GM19324 (cell line): ENCODE results near the gene ASTL.
"Not testable (repeated sequence)": the region's sequence is repeated elsewhere in the genome, so short reads cannot be mapped to it uniquely, and the experiment has no call there.

Experiments
- ATAC-seq: cut with Tn5 transposase; IDR thresholded peaks from one replicate; pipeline ENCODE4 v1.9.1; 2021; ENCODE audit warnings: mild to moderate bottlenecking, moderate library complexity; ENCODE audit not compliant: unreplicated experiment, low FRiP score

ASTL gene

DNA sequence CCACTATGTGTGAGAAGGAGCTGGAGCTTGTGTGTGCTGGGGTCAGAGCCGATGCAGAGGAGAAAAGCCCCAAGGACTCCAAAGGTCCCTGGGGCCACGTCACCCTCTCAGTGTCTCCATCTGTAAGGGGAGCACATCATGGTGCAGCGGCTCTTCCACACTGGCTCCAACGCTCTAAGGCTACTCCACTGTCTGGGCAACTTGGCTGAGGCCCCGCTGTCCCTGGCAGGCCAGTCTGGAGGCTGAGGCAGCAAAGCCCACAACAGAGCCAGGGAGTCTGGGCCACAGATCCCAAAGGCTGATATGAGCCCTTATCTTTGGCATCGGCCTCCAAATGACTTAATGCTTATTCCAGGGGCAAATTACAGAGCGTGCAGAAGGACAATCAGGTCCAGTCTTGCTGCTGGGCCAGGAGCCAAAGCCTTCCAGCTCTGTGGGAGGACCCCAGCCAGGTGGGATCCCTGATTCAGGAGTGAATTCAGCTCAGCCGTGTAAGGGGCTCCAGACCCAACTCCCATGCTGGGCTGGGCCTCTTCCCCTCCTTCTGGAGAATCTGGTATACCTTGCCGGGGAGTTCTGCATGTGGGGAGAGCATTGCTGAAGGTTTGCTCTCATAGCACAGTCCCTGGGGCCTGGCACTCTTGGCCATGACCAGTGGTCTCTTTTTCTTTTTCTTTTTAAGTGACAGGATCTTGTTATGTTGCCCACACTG is 8.7 kb upstream of the ASTL start:
- no peak for ATAC-seq

- ATAC-seq, result peak; percentile 26
Measured at GRCh38 chr2:96146153-96146880, 8.0 kb upstream of the ASTL start.

DNA sequence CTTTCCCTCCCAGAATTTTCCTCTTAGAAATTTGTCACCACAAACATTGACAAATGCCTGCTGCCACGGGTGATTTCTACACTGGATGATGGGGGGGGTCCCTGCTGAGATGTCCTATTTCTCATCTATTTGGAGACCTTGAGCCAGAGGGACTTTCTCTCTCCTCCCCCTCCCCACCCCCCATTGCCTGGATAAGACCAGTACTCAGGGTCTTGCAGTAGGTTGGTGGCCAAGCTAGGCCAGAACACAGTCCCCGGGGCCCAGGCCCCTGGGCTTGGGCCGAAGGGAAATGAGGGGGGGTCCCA is 7.5 kb upstream of the ASTL start:
- ATAC-seq, result no peak

DNA sequence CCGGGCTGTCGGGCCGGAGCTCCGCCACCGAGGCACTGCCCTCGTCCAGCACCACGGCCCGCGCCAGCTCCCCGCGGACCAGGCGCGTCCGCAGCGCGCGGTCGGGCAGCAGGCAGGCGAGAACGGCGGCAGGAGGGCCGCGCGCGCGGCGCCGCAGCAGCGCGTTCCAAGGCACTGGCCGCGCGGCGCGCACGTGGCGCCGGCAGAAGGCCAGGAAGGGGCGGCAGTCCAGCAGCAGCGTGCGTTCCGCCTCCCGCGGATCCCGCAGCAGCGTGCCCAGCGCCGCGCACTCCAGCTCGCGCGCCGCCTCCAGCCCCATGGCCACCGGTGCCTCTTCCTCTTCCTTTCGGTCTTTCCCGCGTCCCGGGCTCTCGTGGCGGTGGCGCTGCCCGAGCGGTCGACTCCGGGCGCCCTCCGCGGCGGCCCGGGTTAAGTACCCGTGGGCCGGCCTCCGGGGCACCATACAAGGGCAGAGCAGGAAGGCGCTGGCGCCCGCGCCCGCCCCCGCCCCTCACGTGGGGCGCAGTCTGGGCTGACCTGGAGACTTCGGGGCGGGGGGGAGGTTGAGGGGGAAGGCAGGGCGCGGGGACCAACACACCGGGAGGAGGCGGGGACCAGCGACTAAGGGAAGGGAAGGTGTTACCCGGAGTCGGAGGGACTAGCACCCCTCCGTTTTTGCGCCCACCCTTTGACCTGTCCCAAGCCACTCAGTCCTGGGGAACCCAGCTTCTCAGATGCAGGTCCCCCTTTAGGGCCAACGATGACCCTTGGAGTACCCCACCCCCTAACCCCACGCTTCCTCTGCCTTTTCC is 6.9 kb upstream of the ASTL start, which contains the start of gene DUSP2:
Gene DUSP2, minus strand, starts transcription at position 405 of the 812 bp plus-strand sequence. Its CDS starts 86 bp downstream, at position 319.
- ATAC-seq, result peak; percentile 75

GRCh38 chr2:96144481-96145035 is 6.3 kb upstream of the ASTL start:
- ATAC-seq, result no peak

- no peak for ATAC-seq
Measured at GRCh38 chr2:96143848-96144480, 5.7 kb upstream of the ASTL start.

GRCh38 chr2:96143231-96143847 is 5.0 kb upstream of the ASTL start:
- no peak for ATAC-seq

- ATAC-seq, result no peak
Measured at GRCh38 chr2:96142217-96143113, 4.2 kb upstream of the ASTL start.

DNA sequence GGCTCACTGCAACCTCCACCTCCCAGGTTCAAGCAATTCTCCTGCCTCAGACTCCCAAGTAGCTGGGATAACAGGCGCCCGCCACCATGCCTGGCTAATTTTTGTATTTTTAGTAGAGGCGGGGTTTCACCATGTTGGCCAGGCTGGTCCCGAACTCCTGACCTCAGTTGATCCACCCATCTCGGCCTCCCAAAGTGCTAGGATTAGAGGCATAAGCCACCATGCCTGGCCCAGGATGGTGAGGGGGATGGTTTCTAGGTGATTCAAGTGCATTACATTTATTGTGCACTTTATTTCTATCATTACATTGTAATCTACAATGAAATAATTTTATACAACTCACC is 3.3 kb upstream of the ASTL start:
- not testable (repeated sequence) for ATAC-seq

- ATAC-seq, result no peak
Measured at GRCh38 chr2:96140941-96141623, 2.8 kb upstream of the ASTL start.

- no peak for ATAC-seq
Measured at GRCh38 chr2:96139181-96139758, 968 bp upstream of the ASTL start.

DNA sequence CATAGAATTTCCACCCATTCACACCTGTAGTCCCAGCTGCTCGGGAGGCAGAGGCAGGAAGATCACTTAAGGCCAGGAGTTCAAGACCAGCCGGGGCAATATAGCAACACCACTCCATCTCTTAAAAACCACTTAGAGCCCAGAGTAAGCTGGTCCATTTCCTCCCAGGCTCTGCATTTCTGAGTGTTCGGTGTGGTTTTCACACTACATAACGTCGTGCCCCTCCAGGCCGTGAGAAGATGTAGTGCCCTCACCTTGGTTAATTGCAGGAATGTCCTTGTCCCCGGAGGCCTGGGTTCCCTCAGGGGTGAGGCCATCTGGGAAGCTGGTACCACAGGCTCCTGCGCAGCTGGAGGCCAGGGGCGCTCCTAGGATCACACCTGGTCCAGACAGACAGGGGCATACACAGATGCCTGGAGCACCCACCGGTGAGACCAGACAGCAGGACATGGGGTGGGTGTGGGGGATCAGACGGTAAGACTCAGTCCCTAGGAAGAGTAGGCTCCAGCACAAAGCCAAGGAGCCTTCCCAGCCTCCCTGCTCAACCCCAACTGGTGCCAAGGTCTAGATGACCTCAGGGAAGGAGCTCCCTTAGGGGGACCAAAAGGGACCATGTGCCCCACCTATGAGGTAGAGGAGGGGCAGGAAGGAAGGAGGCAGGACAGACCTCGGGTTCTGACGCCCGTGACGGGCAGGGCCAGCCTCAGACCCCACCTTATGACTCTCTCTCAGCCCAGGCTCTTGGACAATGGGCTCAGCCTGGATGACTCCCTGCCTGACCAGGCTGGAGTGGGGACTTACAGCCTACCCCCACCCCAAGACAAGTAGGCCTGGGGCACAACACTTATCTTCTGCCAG is 752 bp downstream of the ASTL start:
- ATAC-seq, result no peak

DNA sequence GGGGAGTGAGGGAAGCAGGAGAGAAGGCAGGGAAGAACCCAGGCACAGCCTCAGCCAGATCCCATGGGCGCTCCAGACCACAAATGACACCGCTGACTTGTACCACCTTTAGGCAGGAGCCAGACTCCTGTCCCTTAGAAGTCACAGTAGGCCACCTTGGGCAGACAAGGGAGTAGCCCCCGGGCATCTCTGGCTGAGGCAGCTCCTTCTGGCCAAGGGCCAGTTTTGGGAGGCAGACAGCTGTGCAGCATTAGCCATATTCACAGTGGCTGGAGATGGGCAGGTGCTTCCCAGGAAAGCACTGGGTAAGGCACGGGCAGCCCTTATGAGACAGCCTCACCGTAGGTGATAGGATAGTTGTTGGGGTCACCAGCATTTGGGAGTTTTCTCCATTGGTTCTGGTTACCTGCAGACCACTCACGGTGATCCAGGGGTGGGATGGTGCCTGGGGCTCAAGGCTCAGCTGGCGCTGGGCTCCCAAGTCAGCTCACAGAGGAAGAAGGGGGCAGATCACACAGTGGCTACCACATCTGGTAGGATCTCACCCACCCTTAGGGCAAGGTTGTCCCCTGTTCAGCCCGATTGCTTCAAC is 2.1 kb downstream of the ASTL start:
- no peak for ATAC-seq

GRCh38 chr2:96135621-96136020 is 2.7 kb downstream of the ASTL start:
- no peak for ATAC-seq

DNA sequence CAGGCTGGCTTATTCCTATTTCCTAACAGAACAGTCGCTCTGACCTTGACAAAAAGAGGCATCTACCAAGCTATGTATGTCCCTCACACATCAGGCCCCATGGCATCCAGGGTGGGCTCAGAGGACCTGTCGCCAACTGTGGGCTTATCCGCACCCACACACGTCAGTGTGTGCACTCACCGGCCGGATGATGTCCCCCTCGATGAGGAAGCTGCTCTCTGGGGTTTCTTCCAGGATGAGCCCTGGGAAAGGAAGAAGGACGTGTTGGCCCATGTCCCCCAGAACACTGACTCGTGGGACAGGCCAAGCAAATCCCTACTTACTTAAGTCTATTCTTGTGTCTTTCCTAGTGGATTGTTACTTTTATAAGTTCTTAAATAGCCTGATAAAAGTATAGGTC is 3.1 kb downstream of the ASTL start:
- ATAC-seq, result no peak

DNA sequence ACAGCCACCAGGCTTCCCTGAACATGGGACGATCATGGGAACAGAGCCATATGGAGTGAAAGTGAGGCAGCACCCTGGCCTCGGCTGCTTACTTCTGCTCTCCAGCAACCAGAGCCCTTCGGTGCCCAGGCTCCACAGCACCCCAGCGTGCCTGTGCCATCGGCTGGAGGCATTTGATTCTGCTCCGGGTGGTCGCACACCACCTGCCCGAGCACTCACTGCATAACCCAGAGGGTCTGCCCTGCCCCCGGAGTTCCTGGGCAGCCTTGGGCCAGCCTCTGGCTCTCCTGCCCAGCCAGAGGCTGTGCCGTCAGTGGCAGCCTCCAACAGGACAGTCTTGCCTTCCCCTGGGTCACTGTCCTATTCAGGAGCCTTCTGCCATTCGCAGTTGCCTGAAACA is 3.9 kb downstream of the ASTL start:
- no peak for ATAC-seq
